GM21447 (cell line): Measurements from ENCODE around the gene BEND7.
"Not testable (repeated sequence)": the region's sequence is repeated elsewhere in the genome, so short reads cannot be mapped to it uniquely, and the experiment has no call there.

ENCODE experiments used
- ATAC-seq: cut with Tn5 transposase; IDR thresholded peaks from one replicate; pipeline ENCODE4 v1.9.1; 2021; ENCODE audit not compliant: unreplicated experiment

Gene BEND7

DNA sequence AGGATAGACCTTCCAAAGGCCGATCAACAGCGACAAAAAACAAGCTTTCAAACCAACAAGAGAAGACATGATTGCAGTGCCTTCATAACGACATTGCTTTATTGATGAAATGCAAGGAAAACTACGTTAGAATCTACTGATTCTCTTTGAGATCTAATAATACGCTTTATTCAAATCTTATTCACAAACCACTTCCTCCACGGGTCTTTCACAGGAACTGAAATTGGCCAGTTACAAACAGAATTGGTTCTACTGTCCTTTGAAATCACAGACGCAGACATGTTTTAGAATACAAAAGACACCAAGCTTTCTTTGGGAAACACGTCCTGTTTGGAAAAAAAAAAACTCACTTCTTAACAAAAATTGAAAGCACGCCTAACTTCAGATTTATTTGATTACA lies 106.0 kb downstream of the BEND7 start:
- ATAC-seq = no peak

DNA sequence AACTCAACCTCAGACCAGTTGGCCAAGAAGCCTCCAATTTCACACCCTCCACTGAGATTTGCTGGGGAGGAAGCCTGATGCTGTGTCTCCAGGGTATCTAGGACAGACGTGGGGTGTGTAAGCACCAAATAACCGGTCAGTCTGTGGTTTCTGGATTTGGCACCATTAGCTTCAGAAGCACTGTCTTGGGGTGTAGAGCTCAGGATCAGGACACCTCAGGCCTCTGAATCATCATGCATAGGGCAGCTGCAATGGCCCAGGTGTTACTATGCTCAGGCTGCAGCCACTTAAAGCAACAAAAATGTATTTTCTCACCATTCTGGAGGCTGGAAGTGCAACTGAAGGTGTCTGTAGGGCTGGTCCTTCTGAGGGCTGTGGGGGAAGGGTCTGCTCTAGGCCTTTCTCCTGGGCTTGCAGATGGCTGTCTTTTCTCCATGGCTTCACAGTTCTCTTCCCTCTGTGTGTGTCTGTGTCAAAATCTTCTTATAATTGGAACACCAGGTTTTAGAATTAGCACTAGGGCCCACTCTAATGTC lies 107.4 kb downstream of the BEND7 start:
- no peak for ATAC-seq

DNA sequence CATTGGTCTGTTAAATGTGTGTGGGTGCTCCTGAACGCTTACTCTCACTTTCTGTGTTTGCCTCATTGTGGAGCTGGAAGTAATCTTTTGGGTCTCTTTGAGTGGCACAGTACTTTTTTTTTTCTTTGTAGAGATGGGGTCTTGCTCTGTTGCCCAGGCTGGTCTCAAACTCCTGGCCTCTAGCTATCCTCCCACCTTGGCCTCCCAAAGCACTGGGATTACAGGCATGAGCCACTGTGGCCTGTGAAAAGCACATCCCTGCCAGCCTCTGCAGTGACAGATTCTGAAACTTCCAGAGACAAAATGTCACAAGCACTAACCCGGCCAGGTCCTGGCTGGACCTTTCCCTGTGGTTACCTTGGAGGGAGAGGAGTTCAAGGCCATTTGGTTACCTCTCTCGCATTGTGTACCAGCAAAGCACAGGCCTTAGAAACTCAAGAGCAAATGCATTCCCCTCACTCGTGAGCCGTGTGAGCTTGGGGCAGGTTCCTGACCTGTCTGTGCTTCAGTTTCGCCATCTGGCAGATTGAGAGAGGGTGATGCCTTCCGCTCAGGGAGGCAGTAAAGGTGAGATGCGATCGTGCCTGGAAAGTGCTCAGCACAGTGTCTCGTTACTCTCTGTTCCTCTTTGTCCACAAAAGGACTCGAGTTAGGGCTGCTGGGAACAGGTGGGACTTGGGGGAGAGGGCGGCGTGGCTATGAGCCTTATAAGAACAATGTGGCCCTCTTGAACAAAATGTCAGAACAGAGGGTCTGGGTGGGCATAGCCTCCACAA lies 108.1 kb downstream of the BEND7 start:
- ATAC-seq = no peak

DNA sequence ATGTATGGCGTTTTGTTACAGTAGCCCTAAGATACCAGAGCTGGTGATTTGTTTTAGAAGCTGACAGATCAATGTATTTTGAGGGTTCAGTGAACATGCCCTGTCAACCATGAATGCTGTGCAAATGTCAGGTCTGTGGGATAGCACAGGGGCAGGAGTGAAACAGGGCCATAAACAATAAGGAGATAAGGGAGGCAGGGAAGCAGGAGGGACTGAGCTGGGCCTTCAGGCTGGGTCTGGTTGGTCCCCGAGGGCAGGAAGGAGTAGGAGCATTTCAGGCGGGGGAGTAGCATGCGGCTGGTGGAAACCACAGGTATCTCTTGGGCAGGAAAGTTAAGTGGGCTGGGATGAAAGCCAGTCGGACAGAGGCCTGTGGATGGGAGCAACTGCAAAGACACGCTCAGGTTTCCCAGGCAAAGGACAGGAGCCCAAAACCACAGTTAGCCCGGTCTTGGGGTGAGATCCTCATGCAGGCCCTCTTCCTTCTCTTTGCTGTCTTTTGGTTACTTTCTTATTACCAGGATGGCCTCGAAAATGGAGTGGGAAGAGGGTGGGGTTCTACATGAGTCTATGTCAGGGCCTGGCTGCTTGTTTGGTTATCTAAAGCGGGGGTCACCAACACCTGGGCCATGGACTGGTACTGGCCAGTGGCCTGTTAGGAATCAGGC lies 111.2 kb downstream of the BEND7 start:
- no peak for ATAC-seq

DNA sequence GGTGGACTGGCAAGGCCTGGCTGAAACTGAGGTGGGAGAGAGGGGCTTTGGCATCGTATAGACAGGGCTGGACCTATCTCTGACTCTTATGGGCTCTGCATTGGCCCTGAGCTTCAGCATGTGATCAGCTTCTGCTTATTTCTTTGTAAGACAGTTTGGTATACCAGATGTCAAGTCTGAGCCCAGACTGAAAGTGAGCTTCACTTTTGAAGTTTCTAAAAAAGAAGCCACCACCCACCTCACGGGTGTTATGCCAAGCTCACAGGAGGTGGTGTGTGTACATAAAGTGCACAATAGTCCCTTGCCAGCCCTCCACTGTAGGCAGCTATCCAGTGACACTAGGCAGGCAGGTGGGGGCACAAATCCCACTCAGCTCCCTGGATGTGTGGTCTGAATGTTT lies 112.1 kb downstream of the BEND7 start:
- ATAC-seq = no peak

DNA sequence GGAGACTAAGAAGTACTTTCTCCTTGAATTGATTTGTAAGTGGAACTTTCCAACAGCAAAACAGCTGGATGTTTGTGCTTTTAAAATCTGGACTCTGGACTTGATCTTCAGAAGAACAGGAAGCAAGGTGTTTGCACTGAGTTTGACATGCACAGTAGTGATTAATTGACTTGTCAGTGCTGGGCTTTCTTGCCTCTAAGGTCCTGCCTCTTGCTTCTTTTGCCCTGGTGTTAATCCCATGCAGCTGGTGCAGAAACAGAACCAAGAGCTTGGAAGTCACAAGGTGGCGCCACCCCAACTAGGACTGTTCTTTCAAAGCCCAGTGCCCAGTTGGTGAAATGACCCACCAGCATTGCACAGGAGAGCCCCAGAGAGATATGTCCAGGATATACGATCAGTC lies 114.0 kb downstream of the BEND7 start:
- ATAC-seq = no peak

DNA sequence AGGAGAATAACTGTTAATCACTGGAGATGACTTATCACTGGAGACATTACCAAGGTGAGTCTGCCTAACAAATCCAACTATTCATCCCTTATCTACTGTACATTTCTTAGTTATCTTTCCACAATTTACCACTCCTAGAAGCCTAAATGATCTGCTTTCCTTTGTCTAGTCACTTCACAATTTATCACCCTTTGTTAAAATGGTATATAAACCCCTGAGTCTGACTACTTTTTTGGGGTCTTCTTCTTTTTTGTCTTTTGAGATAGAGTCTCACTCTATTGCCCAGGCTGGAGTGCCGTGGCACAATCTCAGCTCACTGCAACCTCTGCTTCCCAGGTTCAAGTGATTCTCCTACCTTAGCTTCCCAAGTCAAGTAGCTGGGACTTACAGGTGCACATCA lies 114.7 kb downstream of the BEND7 start:
- no peak for ATAC-seq

DNA sequence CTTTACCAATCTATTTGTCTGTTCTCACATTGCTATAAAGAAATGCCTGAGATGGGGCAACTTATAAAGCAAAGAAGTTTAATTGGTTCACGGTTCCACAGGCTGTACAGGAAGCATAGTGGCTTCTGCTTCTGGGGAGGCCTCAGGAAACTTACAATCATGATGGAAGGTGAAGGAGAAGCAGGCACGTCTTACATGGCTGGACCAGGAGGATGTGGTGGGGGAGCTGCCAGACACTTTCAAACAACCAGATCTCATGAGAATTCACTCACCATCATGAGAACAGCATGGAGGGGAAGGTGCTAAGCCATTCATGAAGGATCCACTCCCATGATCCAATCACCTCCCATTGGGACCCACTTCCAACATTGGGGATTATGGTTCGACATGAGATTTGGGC lies 115.9 kb downstream of the BEND7 start:
- no peak for ATAC-seq

DNA sequence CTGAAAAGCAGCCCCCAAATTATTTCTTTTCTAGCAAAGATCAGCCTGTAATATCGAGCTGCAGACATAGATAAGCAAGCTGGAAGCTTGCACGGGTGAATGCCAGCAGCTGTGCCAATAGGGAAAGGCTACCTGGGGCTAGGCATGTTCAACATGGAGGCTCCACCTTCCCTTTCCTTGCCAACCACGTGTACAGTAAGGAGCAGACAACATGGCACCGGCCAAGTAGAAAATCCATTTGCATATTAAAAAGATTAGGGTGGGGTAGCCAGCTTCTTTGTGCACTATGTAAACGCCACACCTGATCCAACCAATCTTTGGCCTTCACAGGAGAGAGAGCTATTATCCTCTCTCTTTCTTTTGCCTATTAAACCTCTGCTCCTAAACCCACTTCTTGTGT lies 124.0 kb downstream of the BEND7 start:
- no peak for ATAC-seq

DNA sequence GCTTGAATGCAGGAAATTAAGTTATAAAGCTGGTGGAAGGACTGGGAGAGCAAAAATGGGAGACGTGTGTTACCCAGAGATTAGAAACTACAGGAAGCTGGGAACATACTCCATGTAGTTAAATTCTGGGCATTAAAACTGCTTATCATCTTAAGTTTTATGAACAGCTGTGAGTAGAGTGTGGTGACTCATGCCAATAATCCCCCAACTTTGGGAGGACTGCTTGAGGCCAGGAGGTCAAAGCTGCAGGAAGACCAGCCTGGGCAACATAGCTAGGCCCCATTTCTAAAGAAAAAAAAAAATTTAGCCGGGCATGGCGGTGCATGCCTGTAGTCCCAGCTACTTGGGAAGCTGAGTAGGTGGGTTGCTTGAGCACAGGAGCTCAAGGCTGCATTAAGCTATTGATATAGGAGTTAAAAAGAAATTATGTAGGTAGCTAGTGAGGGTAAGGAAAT lies 124.5 kb downstream of the BEND7 start:
- ATAC-seq = no peak

DNA sequence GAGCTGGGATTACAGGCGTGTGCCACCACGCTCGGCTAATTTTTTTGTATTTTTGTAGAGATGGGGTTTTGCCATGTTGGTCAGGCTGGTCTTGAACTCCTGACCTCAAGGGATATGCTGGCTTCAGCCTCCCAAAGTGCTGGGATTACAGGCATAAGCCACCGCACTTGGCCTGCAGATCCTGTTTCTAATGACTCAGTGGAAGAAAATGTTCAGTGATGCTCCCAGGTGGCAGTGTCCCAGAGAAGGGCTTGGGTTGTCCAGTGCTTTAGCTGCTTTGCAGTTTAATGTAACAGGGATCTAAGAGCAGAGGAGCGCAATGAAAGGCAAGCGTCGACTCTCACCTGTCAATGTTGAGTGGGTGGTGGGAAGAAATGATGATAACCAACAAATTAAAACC lies 125.4 kb downstream of the BEND7 start:
- ATAC-seq = not testable (repeated sequence)

DNA sequence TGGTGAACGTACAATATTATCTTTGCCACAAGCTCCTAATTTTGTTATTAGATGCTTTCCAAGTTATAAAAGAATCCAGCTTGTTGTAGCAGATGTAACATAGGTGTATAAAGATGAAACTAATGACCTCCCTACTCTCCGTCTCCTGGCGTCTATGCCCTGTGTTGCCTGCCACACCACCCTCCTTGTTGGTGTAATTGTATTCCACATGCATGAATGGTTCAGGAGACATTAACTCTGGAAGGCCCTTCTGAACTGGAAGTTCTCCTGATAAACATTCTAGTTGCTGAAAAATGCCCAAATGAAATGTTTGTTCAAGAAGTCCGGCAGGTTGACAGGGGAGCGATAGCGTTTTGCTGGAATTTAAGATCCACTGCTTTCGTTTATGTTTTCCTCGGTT lies 126.8 kb downstream of the BEND7 start:
- ATAC-seq = no peak

DNA sequence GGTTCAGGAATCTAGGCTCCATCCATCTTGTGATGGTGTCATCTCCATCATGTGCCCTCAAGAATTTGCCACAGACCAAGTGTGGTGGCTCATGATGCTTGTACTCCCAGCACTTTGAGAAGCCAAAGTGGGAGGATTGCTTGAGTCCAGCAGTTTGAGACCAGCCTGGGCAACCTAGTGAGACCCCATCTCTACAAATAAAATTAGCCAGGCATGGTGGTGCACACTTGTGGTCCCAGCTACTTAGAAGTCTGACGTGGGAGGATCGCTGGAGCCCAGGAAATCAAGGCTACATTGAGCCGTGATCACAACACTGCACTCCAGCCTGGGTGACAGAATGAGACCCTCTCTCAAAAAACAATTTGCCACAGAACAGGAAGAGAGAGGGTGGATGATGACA lies 127.7 kb downstream of the BEND7 start:
- no peak for ATAC-seq

DNA sequence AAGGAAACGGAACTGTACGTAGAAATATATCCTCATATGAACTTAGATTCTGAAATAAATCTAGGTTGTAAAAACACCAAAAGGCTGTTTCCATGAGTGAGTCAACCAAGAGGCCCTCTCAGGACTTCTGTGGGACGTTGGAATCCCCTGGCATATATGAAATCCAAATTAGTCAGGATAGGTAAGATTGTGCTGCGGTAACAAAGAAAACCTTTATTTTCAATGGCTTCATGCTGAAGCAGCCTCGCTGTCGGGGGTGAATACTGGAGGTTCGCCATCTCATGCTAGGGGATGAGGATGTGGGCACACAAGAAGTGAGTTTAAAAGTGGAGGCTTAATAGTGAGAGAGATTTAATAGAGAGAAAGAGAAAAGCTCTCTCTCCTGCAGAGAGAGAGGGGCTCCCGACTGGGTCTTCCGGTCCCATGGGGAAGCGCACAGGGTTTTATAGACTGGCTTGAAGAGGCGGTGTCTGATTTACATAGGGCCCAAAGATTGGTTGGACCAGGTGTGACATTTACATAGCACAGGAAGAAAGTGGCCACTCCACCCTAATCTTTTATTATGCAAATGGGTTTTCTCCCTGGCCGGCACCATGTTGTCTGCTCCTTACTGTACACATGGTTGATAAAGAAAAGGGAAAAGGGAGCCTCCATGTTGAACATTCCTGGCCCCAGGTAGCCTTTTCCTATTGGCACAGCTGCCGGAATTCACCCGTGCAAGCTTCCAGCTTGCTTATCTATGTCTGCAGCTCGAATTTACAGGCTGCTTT lies 128.4 kb downstream of the BEND7 start:
- no peak for ATAC-seq

DNA sequence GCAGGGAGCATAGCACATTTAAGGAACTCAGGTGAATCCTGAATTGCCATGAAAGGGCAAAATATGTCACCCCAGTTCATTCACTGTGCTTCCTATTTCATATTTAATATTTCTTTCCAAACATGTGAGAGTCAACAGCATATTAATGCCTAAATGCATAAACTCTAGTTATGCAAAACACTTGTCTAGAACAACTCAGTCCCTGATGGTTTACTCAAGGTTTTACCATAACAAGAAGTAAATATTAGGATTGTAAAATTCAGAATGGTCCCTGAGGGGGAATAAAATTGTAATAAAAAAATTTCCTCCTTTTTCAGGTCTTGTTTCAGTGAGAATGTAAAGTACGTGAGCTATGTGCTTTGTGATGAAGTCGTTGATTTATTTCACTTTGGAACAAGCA lies 129.1 kb downstream of the BEND7 start:
- ATAC-seq = no peak

DNA sequence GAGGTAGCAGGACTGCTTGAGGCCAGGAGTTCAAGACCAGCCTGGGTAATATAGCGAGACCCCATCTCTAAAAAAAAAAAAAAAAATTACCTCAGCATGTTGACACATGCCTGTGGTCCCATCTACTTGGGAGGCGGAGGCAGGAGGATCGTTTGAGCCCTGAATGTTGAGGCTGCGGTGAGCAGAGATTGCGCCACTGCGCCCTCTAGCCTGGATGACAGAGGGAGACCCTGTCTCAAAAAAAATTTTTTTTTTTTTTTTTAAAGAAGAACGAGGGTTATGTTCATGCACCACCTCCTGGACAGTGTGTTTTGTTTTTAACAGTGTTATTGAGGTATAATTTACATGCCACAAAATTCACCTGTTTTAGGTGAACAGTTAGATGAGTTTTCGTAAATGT lies 129.6 kb downstream of the BEND7 start:
- no peak for ATAC-seq

DNA sequence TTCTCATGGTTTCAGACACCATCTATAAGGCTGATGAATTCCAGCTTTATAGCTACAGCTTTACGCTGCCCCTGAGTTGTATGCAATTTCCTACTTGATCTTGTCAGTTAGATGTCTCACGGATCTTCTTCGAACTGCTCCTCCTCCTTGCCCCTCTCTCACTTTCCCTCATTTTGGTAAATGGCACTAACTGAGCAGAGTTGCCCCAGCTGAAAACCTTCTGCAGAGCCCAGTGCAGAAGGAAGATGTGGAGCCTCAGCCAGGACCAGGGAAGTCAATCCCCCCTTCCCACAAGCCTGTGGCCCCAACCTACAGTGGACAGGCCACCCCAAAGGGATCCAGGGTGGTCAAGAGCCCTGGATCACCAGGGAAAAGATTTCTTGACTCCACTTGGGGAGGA lies 131.8 kb downstream of the BEND7 start:
- no peak for ATAC-seq

DNA sequence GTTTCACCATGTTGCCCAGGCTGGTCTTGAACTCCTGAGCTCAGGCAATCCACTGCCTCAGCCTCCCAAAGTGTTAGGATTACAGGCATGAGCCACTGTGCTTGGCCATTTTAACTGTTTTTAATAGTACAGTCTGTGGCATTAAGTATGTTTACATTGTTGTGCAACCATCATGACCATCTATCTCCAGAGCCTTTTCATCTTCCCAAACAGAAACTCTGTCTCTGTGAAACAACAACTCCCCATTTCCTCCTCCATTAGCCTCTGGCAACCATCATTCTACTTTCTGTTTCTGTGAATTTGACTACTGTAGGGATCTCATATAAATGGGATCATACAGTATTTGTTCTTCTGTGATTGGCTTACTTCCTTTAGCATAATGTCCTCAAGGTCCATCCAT lies 132.4 kb downstream of the BEND7 start:
- no peak for ATAC-seq

DNA sequence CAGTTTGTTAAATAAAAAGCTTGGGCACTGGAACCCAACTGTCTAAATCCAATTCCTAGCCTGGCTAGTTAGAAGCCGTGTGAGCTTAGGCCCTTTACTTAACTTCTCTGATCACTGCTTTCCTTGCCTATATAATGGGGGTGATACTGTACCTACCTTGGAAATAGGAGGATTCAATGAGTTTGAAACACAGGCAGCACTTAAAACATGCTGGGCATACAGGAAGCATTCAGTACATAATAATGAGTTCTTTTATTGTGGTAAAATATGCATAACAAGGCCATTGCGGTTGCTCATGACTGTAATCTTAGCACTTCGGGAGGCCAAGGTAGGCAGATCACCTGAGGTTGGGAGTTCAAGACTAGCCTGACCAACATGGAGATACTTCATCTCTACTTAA lies 133.3 kb downstream of the BEND7 start:
- ATAC-seq = no peak

DNA sequence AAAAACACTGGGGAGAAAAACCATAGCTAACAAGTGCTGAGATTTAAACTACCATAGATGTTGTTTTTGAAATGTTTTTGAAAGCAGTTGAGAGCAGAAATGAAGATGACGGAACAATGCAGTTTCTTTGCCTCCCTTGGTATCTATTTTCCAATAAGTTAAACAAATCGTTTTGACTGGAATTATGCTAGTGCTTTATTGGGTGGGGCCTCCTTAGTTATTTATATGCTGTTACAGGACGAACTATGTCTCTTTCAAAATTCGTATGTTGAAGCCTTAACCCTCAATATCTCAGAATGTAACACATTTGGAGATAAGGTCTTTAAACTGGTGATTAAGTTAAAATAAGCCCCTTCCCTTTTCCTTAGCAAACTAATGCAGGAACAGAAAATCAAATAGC lies 135.2 kb downstream of the BEND7 start:
- ATAC-seq = no peak

DNA sequence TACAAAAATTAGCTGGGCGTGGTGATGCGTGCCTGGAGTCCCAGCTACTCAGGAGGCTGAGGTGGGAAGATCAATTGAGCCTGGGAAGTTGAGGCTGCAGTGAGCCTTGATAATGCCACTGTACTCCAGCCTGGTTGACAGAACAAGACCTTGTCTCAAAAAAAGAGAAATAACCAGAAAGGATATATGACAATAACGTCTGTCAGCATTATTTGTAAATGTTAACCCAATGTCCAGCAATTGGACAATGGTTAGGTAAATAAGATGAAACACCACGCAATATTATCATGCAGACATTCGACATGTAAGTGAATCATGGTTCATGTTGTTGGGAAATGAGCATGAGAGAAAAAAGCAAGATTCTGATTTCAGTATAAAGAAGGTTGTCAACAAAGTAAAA lies 136.1 kb downstream of the BEND7 start:
- ATAC-seq = no peak
